NCI-H2171 (cell line): ENCODE results near the gene KCNH1.

Source experiments
- DNase-seq: peaks from one replicate; lab custom pipeline; 2025; lab: John Stamatoyannopoulos, UW

KCNH1 gene, protein sequence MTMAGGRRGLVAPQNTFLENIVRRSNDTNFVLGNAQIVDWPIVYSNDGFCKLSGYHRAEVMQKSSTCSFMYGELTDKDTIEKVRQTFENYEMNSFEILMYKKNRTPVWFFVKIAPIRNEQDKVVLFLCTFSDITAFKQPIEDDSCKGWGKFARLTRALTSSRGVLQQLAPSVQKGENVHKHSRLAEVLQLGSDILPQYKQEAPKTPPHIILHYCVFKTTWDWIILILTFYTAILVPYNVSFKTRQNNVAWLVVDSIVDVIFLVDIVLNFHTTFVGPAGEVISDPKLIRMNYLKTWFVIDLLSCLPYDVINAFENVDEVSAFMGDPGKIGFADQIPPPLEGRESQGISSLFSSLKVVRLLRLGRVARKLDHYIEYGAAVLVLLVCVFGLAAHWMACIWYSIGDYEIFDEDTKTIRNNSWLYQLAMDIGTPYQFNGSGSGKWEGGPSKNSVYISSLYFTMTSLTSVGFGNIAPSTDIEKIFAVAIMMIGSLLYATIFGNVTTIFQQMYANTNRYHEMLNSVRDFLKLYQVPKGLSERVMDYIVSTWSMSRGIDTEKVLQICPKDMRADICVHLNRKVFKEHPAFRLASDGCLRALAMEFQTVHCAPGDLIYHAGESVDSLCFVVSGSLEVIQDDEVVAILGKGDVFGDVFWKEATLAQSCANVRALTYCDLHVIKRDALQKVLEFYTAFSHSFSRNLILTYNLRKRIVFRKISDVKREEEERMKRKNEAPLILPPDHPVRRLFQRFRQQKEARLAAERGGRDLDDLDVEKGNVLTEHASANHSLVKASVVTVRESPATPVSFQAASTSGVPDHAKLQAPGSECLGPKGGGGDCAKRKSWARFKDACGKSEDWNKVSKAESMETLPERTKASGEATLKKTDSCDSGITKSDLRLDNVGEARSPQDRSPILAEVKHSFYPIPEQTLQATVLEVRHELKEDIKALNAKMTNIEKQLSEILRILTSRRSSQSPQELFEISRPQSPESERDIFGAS

DNA sequence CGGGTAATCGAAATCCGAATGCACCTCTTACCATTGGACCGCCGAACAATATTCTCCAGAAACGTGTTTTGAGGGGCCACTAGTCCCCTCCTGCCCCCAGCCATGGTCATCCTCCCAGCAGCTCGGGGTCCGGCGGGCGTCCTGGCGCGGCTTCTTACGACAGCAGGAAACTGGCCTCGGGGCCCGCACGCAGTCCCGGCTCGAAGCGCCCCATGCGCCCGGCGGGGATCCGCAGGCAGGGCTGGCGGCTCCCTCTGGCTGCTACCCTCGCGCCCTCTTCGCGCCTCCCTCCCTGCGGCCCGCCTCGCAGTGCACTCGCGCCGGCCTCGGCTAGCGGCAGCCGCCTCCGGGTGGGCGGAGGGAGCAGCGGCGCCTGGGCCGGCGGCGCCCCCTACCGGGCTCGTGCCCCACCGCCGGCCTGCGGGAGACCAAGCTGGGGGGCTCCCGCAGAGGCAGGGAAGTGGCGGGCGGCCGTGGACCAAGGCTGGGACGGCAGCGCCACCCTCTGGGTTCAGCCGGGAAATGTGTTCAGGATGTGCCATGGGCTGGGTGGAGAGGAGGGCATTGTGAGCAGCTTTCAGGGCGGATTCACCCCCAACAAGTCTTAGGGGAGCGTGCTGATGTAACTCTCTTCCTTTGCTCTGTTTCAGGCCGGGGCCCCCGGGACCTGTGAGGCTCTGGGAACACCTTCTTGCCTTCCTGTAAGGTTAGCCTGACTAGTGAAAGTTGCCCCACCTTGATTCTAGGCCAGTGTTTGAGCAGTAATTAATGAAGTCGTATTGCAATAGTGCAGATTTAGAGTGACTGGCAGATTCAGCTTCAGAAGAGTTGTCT lies at the start of gene KCNH1:
Gene KCNH1 (minus strand): TSS at position 313 of the 834 bp plus-strand sequence. CDS start 203 bp downstream, at position 110.
- peak; percentile 87 for DNase-seq

DNA sequence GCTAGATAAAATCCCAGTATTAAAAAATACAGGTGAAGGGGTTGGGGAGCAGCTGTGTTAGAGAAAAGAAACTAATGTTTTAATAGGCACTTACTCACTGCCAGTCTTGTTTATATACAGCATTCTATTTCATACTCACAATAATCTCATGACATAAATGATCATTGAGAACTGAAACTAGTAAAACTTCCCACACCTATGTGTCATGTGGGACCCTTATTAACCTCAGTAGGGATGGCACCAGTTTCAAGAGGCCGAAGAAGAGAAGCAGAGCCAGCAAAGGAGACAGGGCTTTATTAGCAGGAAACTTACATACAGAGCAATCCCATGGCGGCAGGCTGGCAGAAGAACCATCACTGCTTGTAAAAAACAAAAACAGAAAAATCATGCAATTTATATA lies 48.8 kb upstream of the KCNH1 start:
- DNase-seq: no peak

DNA sequence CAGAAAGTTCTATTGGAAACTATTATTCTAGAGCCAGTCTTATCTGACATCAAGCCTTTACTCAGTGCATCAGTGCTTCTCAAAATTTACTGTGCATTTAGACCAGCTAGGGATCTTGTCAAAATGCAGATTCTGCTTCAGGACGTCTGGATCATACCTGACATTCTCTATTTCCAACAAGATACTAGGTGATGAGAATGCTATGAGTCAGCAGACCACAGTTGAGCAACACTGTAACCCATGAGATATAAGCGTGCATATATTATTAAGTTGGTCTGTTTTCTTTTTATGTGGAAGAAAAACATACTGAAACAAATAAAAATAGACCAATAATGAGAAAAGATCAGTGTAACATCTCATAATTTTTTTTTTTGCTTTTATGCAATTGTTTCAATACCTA lies 40.4 kb upstream of the KCNH1 start:
- no peak for DNase-seq

DNA sequence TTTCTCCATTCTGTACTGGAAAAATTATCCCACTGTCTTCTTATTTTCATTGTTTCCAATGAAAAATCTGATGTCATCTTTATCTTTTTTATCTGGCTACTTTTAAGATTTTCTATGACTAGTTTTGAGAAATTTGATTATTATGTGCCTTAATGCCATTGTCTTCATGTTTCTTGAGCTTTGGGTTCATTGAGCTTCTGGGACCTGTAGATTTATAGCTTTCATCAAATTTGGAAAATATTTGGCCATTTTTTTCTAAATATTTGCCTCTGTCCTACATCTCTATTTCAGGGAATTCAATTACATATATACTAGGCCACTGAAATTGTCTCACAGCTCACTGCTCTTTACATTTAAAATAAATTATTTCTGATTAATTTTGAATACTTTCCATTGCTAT lies 38.7 kb upstream of the KCNH1 start:
- no peak for DNase-seq

DNA sequence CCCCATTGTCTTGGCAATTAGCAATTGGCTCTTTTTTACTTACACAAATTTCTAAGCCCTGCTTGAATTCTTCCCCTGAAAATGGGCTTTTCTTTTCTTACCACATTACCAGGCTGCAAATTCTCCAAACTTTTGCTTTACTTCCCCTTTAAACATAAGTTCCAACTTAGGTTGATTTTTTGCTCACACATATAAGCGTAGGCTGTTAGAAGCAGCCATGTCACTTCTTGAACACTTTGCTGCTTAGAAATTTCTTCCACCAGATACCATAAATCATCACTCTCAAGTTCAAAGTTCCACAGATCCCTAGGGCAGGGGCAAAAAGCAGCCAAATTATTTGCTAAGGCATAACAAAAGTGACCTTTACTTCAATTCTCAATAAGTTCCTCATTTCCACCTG lies 35.4 kb upstream of the KCNH1 start:
- DNase-seq: no peak

DNA sequence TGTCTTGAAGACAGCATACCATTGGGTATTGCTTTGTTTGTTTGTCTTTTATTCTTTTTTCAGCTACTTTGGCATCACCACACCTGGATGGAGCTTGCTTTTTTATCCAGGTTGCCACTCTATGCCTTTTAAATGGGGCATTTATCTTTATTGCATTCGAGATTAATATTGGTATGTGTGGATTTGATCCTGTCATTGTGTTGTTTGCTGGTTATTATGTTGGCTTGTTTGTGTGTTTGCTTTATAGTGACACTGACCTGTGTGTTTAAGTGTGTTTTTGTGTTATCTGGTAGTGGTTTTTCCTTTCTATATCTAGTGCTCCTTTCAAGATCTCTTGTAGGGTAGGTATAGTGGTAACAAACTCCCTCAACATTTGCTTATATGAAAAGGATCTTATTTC lies 24.9 kb upstream of the KCNH1 start:
- no peak for DNase-seq

DNA sequence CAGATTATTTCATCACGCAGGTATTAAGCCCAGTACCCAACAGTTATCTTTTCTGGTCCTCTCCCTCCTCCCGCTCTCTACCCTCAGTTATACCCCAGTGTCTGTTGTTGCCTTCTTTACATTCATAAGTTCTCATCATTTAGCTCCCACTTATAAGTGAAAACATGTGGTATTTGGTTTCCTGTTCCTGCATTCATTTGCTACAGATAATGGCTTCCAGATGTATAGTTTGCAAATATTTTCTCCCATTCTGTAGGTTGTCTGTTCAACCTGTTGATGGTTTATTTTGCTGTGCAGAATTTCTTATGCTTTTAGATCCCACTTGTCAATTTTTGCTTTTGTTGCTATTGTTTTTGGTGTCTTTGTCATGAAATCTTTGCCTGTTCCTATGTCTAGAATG lies 21.1 kb upstream of the KCNH1 start:
- no peak for DNase-seq

DNA sequence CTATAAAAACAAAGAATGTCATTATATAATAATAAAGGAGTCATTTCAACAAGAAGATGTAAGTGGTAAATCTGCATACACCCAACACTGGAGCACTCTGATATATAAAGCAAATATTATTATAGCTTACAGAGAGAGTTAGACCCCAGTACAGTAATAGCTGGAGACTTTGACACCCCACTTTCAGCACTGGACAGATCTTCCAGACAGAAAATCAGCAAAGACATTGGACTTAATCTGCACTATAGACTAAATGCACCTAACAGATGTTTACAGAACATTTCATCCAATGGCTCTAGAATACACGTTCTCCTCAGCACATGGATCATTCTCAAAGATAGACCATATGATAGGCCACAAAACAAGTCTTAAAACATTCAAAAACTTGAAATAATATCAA lies 20.0 kb upstream of the KCNH1 start:
- no peak for DNase-seq

DNA sequence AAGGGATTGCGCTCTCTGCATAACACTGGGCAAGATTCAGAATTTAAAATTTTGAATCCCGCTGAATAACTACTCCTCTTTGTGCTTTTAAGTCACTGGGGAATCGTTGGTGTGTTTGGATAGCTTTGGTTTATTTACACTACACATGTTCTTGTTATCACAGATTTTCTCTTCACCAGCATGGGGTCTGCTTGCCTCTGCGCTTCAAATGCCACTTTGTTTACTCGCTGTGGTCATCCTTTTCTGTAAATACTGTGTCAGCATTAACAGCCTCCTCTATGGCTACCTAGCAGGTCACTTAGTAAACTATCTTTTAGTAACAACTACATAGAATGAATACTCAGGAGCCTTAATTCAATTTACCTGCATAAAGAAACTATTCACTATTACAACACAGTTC lies 14.4 kb upstream of the KCNH1 start:
- no peak for DNase-seq

DNA sequence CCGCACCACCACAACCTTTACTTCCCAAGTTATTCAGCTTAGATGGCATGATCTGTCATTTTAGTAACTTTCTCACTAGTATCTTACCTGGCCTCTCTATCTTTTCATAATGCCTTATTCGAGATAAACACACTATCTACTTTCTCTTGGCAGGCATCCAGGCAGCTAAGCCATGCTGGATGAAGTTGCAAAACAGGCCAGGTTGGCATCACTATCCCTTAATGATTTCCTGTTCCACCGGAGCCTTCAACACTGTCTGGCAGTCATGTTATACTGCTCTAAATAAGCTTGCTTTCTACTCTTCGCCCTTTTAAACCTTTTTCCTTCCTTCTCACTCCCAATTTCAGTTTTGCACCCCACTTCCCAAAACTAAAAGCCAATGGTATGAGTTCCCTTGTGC lies 12.0 kb upstream of the KCNH1 start:
- DNase-seq: no peak

DNA sequence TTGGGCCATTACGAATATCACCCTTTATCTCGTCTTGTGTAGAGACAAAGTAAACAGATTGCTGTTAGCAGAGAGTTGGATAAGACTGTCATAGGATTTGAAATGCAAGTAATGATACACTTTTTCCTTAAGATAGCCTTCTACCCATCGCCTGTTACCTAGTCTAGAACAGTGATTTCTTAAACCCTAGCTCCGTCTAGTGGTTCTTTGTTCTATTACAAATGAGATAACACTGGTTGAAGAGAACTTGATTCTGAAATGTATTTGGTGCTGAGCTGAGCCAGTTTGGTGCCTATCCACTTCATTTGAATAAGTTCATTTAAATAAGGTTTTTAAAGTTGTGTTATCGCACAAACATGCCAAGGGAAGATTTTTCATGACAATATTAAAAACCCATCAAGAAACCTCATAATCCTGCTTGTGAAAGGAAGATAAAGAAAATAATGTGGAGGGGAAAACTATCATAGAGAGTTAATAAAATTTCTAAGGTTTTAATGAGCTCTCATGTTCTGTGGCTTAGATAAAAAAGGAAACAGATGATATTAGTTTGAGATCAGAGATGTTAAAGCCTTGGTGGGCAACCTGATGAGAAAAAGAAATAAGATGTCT lies 1.5 kb upstream of the KCNH1 start:
- peak; percentile 46 for DNase-seq

DNA sequence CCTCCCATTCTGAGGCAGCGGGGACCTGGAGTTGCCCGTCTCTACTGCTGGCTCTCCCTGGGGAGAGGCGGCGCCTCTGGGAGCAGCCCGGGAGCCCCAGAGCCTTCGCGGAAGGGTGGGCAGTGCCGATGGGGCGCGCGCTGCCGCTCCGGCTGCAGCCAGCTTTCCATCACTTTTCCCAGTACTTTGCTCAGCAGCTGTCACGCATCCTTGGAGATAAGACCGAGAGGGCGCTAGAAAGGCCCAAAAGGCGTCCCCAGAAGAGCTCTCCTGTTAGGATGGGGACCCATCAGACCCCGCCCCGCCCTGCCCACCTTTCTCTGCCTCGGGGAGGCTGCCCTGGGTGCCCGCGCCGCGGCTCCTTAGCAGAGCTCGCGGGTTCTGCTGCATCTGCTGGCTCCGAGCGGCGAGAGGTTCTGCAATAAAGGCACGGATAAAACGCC lies 534 bp downstream of the KCNH1 start:
- DNase-seq: peak; percentile 60

DNA sequence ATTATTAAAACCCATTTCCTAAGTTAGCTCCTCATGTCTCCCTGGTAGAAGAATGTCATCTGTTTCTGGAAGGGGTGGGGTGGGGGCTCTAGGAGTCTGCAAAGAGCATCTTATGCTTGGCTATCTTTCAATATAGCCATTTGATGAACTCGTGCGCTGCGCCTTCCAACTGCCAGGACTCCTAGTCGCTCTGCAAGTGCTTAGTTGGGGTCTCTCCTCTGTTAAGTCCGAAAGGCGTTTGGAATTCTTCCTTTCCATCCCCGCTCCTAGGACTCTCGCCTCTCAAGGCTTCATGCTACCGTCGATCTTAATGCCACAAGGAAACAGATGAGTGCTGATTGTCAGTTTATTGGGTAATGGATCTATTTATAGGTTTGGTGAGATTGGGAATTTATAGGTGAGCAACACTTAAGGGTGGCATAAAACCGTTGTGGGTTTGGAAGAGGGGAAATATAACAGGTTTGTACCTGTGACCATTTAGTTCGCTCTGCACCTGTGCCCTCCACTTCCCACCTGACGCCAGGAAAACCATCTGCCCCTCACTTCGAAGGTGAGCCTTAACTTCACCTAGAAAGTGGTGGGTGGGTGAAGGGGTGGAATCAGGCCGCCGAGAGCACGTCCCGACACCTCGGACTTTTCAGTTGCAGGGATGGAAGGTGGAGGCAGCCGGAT lies 1.1 kb downstream of the KCNH1 start:
- DNase-seq: no peak

DNA sequence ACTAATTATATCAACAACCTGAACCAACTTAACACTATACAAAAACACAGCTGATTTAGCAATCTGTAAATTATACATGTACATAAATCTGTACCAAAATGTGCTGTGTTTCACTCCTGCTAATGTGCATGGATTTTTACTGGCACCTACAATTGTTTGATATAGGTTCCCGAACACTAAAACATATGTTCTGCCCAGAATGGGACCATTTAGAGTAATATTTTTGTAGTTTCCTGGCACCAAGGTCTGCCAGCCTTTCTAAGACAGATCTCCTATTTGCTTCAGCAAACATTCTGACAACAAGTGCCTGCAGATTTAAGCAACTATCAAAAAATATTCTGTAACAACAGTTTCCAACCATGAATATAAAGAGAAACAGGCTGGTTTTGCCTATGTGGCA lies 4.2 kb downstream of the KCNH1 start:
- no peak for DNase-seq

DNA sequence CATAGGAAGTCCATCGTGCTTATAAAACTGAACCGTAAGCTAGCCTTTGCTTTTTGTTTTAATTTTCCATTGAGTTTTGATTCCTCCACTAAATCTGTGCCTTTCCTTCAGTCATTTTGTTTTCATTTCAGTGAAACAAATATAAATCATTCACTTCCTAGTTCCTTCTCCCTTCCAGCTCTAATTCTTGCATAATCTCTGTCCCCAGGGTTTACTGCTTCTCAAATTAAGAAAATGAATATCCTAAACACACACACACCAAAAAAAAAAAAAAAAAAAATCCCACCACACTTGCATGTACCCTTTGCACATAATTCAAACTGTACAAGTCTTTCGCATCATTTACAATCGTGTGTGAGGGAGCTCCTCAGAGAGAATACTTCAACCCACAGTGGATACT lies 6.8 kb downstream of the KCNH1 start:
- no peak for DNase-seq

DNA sequence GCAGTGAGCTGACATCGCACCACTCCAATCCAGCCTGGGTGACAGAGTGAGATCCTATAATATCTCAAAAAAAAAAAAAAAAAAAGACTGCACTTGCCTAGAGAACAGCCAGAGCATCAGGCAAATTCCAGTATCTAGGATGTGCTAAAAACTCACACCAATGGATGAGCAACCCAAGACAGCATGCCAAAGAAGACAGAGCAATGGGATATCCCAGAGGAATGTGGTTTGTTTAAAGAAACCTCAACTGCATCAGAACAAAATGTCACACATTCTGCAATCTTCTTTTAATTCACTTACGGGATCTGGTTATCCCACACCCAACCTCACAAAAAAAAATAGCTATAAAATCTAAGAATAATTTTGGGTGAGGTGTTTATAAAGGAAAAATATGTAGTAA lies 7.3 kb downstream of the KCNH1 start:
- no peak for DNase-seq

DNA sequence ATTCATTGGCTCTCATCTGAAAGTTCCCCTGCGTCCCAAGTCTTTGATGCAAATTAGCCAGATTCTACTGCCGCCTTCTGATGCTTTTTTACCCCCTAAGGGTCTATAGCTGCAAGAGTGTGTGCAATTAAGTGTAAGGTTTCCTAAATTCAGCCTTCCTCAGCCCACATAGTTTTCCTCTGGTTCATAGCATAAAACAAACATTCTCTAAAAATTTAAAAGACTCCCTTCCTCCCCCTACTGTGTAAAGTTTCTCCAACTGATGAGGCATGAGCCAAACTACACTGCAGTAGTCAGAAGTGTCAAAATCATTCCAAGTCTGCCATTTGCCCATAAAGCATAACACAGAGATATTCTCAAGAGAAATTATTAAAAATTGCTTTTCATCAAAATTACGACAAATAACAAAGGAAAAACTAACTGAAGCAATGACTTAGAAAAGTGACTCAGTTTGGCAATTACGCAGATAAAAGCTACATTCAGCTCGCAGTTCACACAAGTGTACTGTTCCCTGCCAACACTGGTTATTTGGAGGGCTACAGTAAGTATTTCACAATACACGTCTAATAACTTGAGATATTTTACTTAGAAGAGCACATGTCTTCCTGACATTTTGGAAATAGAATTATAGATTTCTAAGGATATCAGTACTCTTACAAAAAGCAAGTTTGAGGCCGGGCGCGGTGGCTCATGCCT lies 15.4 kb downstream of the KCNH1 start:
- DNase-seq: no peak

DNA sequence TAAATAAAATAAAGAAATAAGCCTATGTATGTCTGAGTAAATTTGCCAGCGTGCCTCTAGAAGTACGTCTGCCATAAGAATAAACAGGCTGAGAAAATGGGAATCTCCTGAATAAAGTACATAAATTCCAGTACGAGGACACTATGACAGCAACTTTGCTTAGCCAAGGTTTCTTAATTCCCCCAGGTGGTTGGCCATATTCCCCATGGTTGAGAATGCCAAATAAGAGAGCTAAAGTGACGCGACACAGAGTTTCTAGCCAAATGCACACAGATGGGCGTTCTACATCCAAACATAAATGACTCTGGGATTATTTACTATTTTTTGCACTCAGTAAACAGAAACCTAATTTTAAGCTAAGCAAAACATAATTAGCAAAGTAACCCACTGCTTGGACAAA lies 19.5 kb downstream of the KCNH1 start:
- DNase-seq: no peak

DNA sequence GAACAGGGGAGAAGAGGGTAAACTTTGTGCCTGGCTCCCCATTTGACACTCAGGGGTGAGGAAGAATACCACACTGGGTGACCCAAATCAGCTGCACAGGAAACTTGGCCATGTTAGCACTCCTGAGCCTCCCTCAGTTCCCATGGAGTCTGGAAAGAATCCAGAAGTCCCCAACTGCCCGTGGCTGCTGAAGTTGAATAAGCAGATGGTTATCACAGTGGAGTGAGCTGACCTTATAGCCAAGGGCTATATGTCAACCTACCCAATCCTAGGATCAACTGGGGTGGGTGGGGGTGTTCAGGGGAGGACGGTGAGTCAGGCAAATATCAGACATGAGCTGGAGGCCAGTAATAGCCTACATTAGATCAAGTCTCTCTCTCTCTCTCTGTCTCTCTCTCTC lies 20.4 kb downstream of the KCNH1 start:
- DNase-seq: no peak

DNA sequence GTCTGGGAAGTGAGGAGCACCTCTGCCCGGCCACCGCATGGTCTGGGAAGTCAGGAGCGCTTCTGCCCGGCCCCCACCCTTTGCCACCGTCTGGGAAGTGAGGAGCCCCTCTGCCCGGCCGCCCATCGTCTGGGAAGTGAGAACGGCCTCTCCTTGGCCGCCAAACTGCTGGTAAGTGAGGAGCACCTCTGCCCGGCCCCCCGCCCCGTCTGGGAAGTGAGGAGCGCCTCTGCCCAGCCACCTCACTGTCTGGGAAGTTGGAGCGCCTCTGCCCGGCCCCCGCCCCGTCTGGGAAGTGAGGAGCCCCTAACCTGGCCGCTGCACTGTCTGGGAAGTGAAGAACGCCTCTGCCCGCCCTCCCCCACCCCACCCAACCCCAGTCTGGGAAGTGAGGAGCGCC lies 22.6 kb downstream of the KCNH1 start:
- DNase-seq: no peak
